Omental fat pad (tissue), 4 donors: ENCODE results near the gene CMTM5. TPM values are rescaled to one million over a fixed set of nuclear protein-coding genes. Genes with fewer than 3 reads are reported as not detected.
"Not testable (repeated sequence)": the region's sequence is repeated elsewhere in the genome, so short reads cannot be mapped to it uniquely, and the experiment has no call there.

Experiments used
- ATAC-seq: fragments of 150-250 bp; one replicate; pipeline ENCODE4 v1.9.1; 2016; ENCODE audit warnings: mild to moderate bottlenecking, moderate library complexity; ENCODE audit not compliant: low FRiP score
- DNase-seq: peaks from one replicate; pipeline ENCODE4 v3.0.0-alpha.2; 2019; ENCODE audit warnings: low spot score
- CTCF ChIP-seq, 3 donors: fragments of 450-650 bp; IDR thresholded peaks; one replicate each; pipeline ENCODE4 v1.5.1; 2016 to 2017; ENCODE audit warnings: antibody characterized with exemption in 3 of 3, mild to moderate bottlenecking in 3 of 3, moderate library complexity in 2 of 3
- total RNA-seq, 4 donors: library from RNA; depleted of rRNA; stranded (reverse); fragments of >200 nt; gene quantifications; one replicate each; pipeline ENCODE4 v1.1.0, GENCODE V29; 2016

Gene CMTM5
- total RNA-seq, 4 donors from 2014 or later = not detected

DNA sequence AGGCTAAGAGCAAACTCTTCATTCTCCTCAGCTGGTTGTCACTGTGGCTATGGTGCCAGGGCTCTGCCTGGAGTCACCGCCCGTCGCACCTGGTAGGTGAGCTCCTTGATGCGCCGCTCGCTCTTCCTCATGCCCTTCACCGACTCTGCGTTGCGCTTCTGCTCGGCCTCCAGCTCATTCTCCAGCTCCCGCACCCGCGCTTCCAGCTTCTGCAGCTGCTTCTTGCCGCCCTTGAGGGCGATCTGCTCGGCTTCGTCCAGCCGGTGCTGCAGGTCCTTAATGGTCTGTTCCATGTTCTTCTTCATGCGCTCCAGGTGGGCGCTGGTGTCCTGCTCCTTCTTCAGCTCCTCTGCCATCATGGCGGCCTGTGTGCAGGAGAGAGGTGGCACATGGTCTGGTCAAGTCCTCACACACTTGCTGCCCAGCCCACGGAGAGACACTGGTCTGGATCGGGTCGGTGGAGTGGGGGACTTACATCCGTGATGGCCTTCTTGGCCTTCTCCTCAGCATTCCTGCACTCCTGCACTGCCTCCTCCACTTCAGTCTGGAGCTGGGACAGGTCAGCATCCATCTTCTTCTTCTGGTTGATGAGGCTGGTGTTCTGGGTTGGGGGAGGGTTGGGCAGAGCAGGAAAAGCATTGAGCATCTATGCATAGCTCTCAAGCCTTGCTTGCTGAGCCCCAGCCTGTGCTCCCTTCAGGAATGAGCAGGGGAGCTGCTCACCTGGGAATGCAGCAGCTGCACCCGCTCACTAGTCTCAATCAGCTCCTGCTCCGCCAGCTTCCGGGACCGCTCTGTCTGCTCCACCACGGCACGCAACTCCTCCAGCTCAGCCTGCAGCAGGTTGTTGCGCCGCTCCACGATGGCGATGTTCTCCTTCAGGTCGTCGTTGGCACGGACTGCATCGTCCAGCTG lies 38.3 kb downstream of the CMTM5 start:
- ATAC-seq (no peak), DNase-seq (no peak)
- no peak for TF ChIP-seq CTCF (IDR thresholded peaks at IDR 0.05)

DNA sequence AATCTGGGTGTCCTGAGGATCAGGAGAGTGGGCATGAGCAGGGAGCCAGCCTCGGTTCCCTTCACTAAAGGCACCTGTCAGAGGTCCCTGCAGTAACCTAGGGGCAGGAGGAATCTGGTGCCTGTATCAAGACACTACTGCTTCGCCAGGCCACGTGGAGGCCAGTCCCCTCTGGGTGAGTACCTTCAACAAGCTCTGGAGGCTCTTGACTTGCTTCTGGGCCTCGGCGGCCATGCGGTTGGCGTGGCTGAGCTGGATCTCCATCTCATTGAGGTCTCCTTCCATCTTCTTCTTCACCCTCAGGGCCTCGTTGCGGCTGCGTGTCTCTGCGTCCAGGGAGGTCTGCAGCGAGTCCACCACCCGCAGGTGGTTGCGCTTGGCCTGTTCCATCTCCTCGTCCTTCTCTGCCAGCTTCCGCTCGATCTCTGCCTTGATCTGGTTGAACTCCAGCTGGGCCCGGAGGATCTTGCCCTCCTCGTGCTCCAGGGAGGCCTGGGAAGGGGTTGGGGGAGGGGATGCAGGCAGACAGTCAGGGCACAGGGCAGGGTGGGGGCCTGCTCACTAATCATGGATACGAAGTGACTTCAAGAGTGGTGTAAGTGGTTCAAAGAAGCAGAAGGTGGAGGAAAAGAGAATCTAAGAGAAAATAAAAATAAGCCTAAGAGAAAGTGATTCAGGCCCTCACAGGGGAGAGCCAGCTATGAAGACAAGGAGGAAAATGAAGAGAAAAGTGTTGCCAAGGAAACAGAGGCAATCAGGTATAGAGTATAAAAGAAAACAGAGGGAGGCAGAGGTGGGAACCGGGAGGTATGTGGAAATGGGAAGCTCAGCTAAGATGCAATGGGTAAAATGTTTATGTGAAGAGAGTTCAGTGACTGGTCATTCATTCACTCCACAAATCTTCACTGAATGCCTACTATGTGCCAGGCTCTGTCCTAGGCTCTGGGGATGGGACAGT lies 39.3 kb downstream of the CMTM5 start:
- DNase-seq (no peak), ATAC-seq (no peak)
- no peak for TF ChIP-seq CTCF (IDR thresholded peaks at IDR 0.05)

DNA sequence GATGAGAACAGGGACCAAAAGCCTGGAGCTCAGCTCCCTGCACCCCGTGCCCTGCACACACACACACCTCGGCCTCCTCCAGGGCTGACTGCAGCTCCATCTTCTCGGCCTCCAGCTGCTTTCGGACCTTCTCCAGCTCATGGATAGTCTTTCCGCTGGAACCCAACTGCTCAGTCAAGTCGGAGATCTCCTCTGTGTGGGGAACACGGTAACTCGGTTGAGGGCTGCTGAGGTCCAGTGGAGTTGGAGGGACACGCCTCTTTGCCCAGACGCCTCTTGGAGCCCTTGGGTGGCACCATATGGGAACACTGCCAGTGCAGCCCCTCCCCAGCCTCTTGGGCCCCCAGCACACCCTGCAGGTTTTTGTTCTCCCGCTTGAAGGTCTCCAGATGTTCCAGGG lies 40.0 kb downstream of the CMTM5 start:
- DNase-seq (no peak), ATAC-seq (no peak)
- no peak for TF ChIP-seq CTCF (IDR thresholded peaks at IDR 0.05)

- not testable (repeated sequence) for ATAC-seq, DNase-seq
These were observed 40.4 kb downstream of the CMTM5 start for GRCh38 chr14:23417269-23417668.

DNA sequence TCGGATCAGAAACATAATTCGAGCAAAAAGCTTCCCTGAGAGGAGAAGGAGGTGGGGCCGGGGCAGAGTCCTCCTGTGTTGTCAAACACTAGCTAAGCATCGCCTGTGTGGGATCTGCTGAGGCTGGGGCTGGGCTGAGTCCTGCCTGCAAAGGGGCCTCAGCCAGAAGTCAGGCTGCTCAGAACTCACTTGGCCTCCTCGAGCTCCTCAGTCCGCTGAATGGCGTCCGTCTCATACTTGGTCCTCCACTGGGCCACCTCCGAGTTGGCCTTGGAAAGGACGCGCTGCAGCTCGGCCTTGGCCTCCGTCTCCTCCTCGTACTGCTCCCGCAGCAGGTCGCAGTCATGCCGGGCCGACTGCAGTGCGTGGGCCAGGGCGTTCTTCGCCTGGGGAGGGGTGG lies 41.2 kb downstream of the CMTM5 start:
- TF ChIP-seq CTCF (IDR thresholded peaks at IDR 0.05) = no peak
- no peak for DNase-seq
- ATAC-seq = no peak

DNA sequence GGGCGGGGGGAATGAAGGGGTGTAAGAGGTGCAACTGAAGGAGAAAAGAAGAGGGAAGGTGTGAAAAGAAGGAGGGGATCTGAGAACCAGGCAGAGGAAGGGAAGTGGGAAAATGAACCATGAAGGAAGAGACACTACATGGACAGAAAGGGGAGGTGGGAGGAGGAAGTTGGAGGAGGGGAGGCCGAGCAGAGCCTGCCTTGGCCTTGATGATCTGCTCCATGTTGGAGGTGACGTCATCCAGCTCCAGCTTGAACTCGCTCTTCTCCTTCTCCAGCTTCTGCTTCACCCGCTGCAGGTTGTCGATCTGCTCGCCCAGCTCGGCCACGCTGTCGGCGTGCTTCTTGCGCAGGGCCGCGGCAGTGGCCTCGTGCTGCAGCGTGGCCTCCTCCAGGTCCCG lies 42.8 kb downstream of the CMTM5 start:
- DNase-seq, ATAC-seq: not testable (repeated sequence)

DNA sequence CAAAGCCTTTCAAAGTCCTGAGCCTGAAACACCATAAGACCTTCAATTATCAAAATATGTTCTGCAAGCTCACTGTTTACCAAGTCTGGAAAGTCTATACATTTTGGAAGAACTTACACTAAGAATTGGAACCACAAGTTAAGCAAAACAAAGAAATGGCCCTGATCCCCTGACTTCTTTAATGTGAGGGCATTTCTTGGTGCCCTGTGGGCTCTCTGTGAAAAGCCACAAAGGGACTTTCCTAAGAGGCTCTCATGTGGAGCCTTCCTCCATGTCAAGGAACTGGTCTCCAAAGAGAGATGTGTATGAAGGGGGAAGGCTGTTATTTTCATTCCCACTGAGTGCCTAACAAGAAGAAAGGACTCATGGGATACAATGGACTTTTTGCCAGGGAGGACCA lies 44.7 kb downstream of the CMTM5 start:
- ATAC-seq = no peak

More for the DNA sequence above, 44.7 kb downstream of the CMTM5 start:
- no peak for TF ChIP-seq CTCF (IDR thresholded peaks at IDR 0.05)
- no peak for DNase-seq
